ENCODE data around the gene SIRPB2. TPM values are rescaled to one million over a fixed set of nuclear protein-coding genes. Genes with fewer than 3 reads are reported as not detected.

SIRPB2 gene
- total and polyA plus RNA-seq, 2 of the 8 experiments (the other 6 are each of a cell fraction or from before 2014, with no cell fraction given): 0.28 TPM; not detected in 1

- POLR2A ChIA-PET (ENCODE audit: partially characterized antibody): interaction anchor here (0.8 to 1.9 kb wide), 3 partner anchors 11 to 124 kb away, joined by 3 to 5 read pairs (median 4); no protein-coding TSS in a partner anchor
- H3K4me1 ChIP-seq (replicated peaks in 1 of 4; ENCODE audit: control insufficient read depth in 3 of 4, insufficient read depth in 4 of 4, low read length in 3 of 4): no peaks in the 10 kb centered on the region
- no peak overlapping the region for H4K8ac ChIP-seq (ENCODE audit: extremely low read depth, insufficient read depth, low read length)
- no peak overlapping the region for H3K56ac ChIP-seq (replicated peaks; ENCODE audit: insufficient read length, low read depth, low read length)
- H4K5ac ChIP-seq (ENCODE audit: insufficient read length, low read depth, low read length): no peak overlapping the region
- no peaks in the 10 kb centered on the region for H3K23me2 ChIP-seq (ENCODE audit: low read depth, low read length)
- no peaks in the 10 kb centered on the region; the same call in 1 of the 2 replicates for H3K79me1 ChIP-seq (ENCODE audit: low read depth, low read length)
- H2BK20ac ChIP-seq (ENCODE audit: low read length): no peak overlapping the region
- H3K4me3 ChIP-seq (ENCODE audit: extremely low read depth in 1 of 4, insufficient read depth in 2 of 4, low read depth in 3 of 4, low read length in 4 of 4): no peak overlapping the region
- H3K4ac ChIP-seq (replicated peaks; ENCODE audit: insufficient read length, low read depth, low read length): no peak overlapping the region
- DNase-seq (ENCODE audit: low read depth in 1 of 2, low spot score in 2 of 2) (no peak), FAIRE-seq (no peak)
- peaks cover 22 to 33% of the 10 kb centered on the region in 2 experiments for H3K9me3 ChIP-seq (ENCODE audit: insufficient read depth in 2 of 2, low read depth in 1 of 2, low read length in 1 of 2)
- no peak overlapping the region for H3K23ac ChIP-seq (ENCODE audit: insufficient read length)
- peaks cover 0 to 5% of the 10 kb centered on the region in 2 experiments for H4K20me1 ChIP-seq (replicated peaks in 1 of 2; ENCODE audit: control insufficient read depth in 1 of 2, insufficient read depth in 2 of 2, low read length in 2 of 2)
- H3K4me2 ChIP-seq (ENCODE audit: insufficient read depth in 1 of 2, low read depth in 2 of 2, low read length in 2 of 2): no peak overlapping the region
- H2BK120ac ChIP-seq (replicated peaks; ENCODE audit: low read depth, low read length): no peak overlapping the region
- no peak overlapping the region for H2BK12ac ChIP-seq (ENCODE audit: low read depth, low read length)
- peaks cover 58 to 98% (median 85%) of the 10 kb centered on the region in 4 experiments for H3K36me3 ChIP-seq (ENCODE audit: control insufficient read depth in 2 of 4, insufficient read depth in 4 of 4, low read length in 3 of 4)
- H2AFZ ChIP-seq (ENCODE audit: low read length): no peak overlapping the region
- no peaks in the 10 kb centered on the region for H3K79me2 ChIP-seq (ENCODE audit: control insufficient read depth in 1 of 2, insufficient read depth in 2 of 2, low read length in 2 of 2)
- no peak overlapping the region for H2BK5ac ChIP-seq (ENCODE audit: low read depth, low read length)
- CTCF ChIA-PET (ENCODE audit: partially characterized antibody): interaction anchor here (3.5 to 6.5 kb wide), 2 partner anchors 11 to 54 kb away, joined by 15 to 76 read pairs; no protein-coding TSS in a partner anchor
- no peak overlapping the region for H3K14ac ChIP-seq (ENCODE audit: insufficient read length)
- H4K91ac ChIP-seq (replicated peaks; ENCODE audit: insufficient read length, low read length): no peak overlapping the region
- H3K9ac ChIP-seq (replicated peaks in 1 of 4; ENCODE audit: extremely low read depth in 1 of 4, low read depth in 3 of 4, low read length in 3 of 4): no peak overlapping the region
- WGBS, 2 experiments (ENCODE audit: extremely low coverage in 1 of 2, insufficient coverage in 1 of 2, insufficient read length in 1 of 2, insufficient replicate concordance in 2 of 2, low coverage in 1 of 2, low lambda C conversion rate in 2 of 2, missing lambda C conversion rate in 1 of 2): 82% methylated on average over 6 of the region's 6 CpGs; no CpG with 5 or more reads in 1 of the 2 experiments
- H3K27ac ChIP-seq (ENCODE audit: low read depth, low read length): no peak overlapping the region
- H2BK15ac ChIP-seq (ENCODE audit: low read length): no peak overlapping the region
- H3K18ac ChIP-seq (ENCODE audit: extremely low read depth, low read length): no peak overlapping the region
- H2AK5ac ChIP-seq (ENCODE audit: low read depth, low read length): no peak overlapping the region
- no peaks in the 10 kb centered on the region for H3K27me3 ChIP-seq (replicated peaks in 1 of 4; ENCODE audit: control insufficient read depth in 3 of 4, extremely low read depth in 1 of 4, insufficient read depth in 3 of 4, low read length in 3 of 4)
- TF ChIP-seq BCL11A (IDR thresholded peaks at IDR 0.05; ENCODE audit: low read depth in 2 of 2, low read length in 2 of 2): no peak
- TF ChIP-seq TAF7 (optimal IDR thresholded peaks at IDR 0.05; ENCODE audit: borderline replicate concordance, low read depth, low read length): no peak
- TF ChIP-seq, protein P1, sequence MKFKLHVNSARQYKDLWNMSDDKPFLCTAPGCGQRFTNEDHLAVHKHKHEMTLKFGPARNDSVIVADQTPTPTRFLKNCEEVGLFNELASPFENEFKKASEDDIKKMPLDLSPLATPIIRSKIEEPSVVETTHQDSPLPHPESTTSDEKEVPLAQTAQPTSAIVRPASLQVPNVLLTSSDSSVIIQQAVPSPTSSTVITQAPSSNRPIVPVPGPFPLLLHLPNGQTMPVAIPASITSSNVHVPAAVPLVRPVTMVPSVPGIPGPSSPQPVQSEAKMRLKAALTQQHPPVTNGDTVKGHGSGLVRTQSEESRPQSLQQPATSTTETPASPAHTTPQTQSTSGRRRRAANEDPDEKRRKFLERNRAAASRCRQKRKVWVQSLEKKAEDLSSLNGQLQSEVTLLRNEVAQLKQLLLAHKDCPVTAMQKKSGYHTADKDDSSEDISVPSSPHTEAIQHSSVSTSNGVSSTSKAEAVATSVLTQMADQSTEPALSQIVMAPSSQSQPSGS (IDR thresholded peaks at IDR 0.05; ENCODE audit: low read length): no peak
- TF ChIP-seq POLR2AphosphoS5 (IDR thresholded peaks at IDR 0.05; ENCODE audit: low read depth, low read length): no peak
- no peak for TF ChIP-seq KDM1A (IDR thresholded peaks at IDR 0.05; ENCODE audit: borderline replicate concordance, low read length)
- TF ChIP-seq, protein P2, sequence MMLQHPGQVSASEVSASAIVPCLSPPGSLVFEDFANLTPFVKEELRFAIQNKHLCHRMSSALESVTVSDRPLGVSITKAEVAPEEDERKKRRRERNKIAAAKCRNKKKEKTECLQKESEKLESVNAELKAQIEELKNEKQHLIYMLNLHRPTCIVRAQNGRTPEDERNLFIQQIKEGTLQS (IDR thresholded peaks at IDR 0.05; ENCODE audit: insufficient read depth, low read depth, low read length): no peak
- TF ChIP-seq MAX (IDR thresholded peaks at IDR 0.05): no peak
- TF ChIP-seq CHD2 (IDR thresholded peaks at IDR 0.05; ENCODE audit: low read length): no peak
- no peak for TF ChIP-seq FOSL1 (IDR thresholded peaks at IDR 0.05; ENCODE audit: insufficient read depth, low read depth, low read length)
- no peak for TF ChIP-seq BRCA1 (IDR thresholded peaks at IDR 0.05; ENCODE audit: low read depth, low read length)
- TF ChIP-seq CEBPB (IDR thresholded peaks at IDR 0.05; ENCODE audit: low read depth, low read length): no peak
- no peak for TF ChIP-seq SRF (IDR thresholded peaks at IDR 0.05; ENCODE audit: low read depth, low read length)
Observed at GRCh38 chr20:1449370-1449769, 41.9 kb downstream of the SIRPB2 start.

Measured in H1 (cell line).